Gastrocnemius medialis (tissue), 4 donors: ENCODE measurements around the gene ADGRL2. TPM values are rescaled to one million over a fixed set of nuclear protein-coding genes. Genes with fewer than 3 reads are reported as not detected.

Source experiments
- ATAC-seq, 2 donors: fragments of 150-250 bp; one replicate each; pipeline ENCODE4 v1.9.1; 2016
- DNase-seq, 2 donors: peaks; one replicate each; pipeline ENCODE4 v3.0.0-alpha.2; 2019
- H3K27ac ChIP-seq, 4 donors: fragments of 200-600 bp; sonication (generic); 1 replicate in 1 of 4; 2 replicates in 3 of 4; pipeline ENCODE4 v1.5.1; 2016 to 2018; ENCODE audit warnings: mild to moderate bottlenecking in 2 of 4, moderate library complexity in 1 of 4
- H3K27me3 ChIP-seq, 3 donors: fragments of 200-600 bp; sonication (generic) in 2 of 3; 1 replicate in 1 of 3; 2 replicates in 2 of 3; pipeline versions ENCODE4 v1.5.1 to v1.6.0; 2016 to 2019; ENCODE audit warnings: mild to moderate bottlenecking in 1 of 3, moderate library complexity in 1 of 3
- H3K36me3 ChIP-seq, 2 donors: fragments of 200-600 bp; sonication (generic) in 1 of 2; one replicate each; pipeline ENCODE4 v1.5.1; 2017 to 2018
- H3K4me1 ChIP-seq, 2 donors: fragments of 200-600 bp; sonication (generic) in 1 of 2; one replicate each; pipeline ENCODE4 v1.5.1; 2016 to 2017; ENCODE audit warnings: mild to moderate bottlenecking in 2 of 2
- H3K4me3 ChIP-seq, 4 donors: fragments of 200-600 bp; sonication (generic) in 3 of 4; 1 replicate in 1 of 4; 2 replicates in 3 of 4; pipeline ENCODE4 v1.5.1; 2016 to 2019; ENCODE audit warnings: mild to moderate bottlenecking in 2 of 4
- H3K9me3 ChIP-seq, 3 donors: fragments of 200-600 bp; sonication (generic) in 2 of 3; 1 replicate in 1 of 3; 2 replicates in 2 of 3; pipeline ENCODE4 v1.5.1; 2016 to 2019
- CTCF ChIP-seq, 5 experiments: fragments of 450-650 bp in 3 of 5; fragments of 200-600 bp in 2 of 5; sonication (generic) in 2 of 5; IDR thresholded peaks in 4 of 5; conservative IDR thresholded peaks in 1 of 5; 1 replicate in 4 of 5; 2 replicates in 1 of 5; pipeline ENCODE4 v1.5.1; 2016 to 2019; ENCODE audit warnings: antibody characterized with exemption in 5 of 5, mild to moderate bottlenecking in 3 of 5, moderate library complexity in 3 of 5
- POLR2A ChIP-seq, 2 donors: fragments of 450-650 bp; IDR thresholded peaks; one replicate each; pipeline ENCODE4 v1.6.1; 2017; ENCODE audit warnings: antibody characterized with exemption in 2 of 2, mild to moderate bottlenecking in 2 of 2, moderate library complexity in 2 of 2
- in situ Hi-C, 4 donors: fragments of 200-750 bp; cut with MboI; loops; one replicate each; pipeline versions ENCODE4 v1.15.0 to v1.8.0; 2017; ENCODE audit warnings: low sequenced_read_pairs in 4 of 4
- intact Hi-C: fragments of 100-400 bp; cut with DNase I; formaldehyde crosslinking; loops from one replicate; pipeline ENCODE4 v1.15.1; 2023; ENCODE audit warnings: low total_unique reads
- total RNA-seq, 4 donors: library from RNA; depleted of rRNA; stranded (reverse); fragments of >200 nt; gene quantifications; one replicate each; pipeline versions ENCODE4 v1.1.0 to v1.2.3, GENCODE V29; 2016

Gene ADGRL2
- total RNA-seq, result 1 to 10 TPM; 4.5 to 9.7 (median 6.8) TPM

GRCh38 chr1:81800695-81801650 lies at the start of gene ADGRL2:
Gene ADGRL2 (plus strand): TSS chr1:81800934. CDS start chr1:81836985, 36,051 bp downstream.
- Histone ChIP-seq H3K9me3 (no peaks in the 10 kb centered on the region), H3K36me3 (no peaks in the 10 kb centered on the region), H3K27me3 (peaks cover 19 to 43% (median 21%) of the 10 kb centered on the region in 3 donors), H3K27ac (peak within 1 kb of the TSS; percentile 73 to 85 (median 82)), H3K4me3 (peak within 1 kb of the TSS; percentile 54 to 82 (median 74)), H3K4me1 (peaks cover 0 to 18% of the 10 kb centered on the region in 2 donors)
- in situ Hi-C loops (no loop called here), intact Hi-C loops (no loop called here)
- TF ChIP-seq POLR2A (IDR thresholded peaks at IDR 0.05), result peak; percentile 40 to 48
- TF ChIP-seq CTCF (IDR thresholded peaks at IDR 0.05 in 4 of 5, conservative IDR thresholded peaks at IDR 0.05 in 1 of 5), result no peak
- ATAC-seq, result peak; percentile 79 to 81
- DNase-seq, result peak; percentile 54 to 64

- no peak for TF ChIP-seq POLR2A (IDR thresholded peaks at IDR 0.05)
- no peak for TF ChIP-seq CTCF (IDR thresholded peaks at IDR 0.05 in 4 of 5, conservative IDR thresholded peaks at IDR 0.05 in 1 of 5)
- Histone ChIP-seq H3K27me3 (no peaks in the 10 kb centered on the region), H3K9me3 (no peaks in the 10 kb centered on the region), H3K4me1 (no peaks in the 10 kb centered on the region), H3K4me3 (no peak overlapping the region), H3K36me3 (no peaks in the 10 kb centered on the region), H3K27ac (no peak overlapping the region)
- ATAC-seq (no peak), DNase-seq (no peak)
- in situ Hi-C loops (loop anchor here in 1 of 4 donors (25.0 kb wide), 1 partner anchor 341 kb away; no protein-coding TSS in a partner anchor), intact Hi-C loops (no loop called here)
Measured at GRCh38 chr1:81752840-81753239, 47.9 kb upstream of the ADGRL2 start.

GRCh38 chr1:81754424-81754823 lies 46.3 kb upstream of the ADGRL2 start:
- Histone ChIP-seq H3K9me3 (no peaks in the 10 kb centered on the region), H3K27ac (no peak overlapping the region), H3K27me3 (no peaks in the 10 kb centered on the region), H3K4me3 (no peak overlapping the region), H3K36me3 (no peaks in the 10 kb centered on the region), H3K4me1 (no peaks in the 10 kb centered on the region)
- ATAC-seq (no peak), DNase-seq (no peak)
- intact Hi-C loops, result no loop called here
- no peak for TF ChIP-seq POLR2A (IDR thresholded peaks at IDR 0.05)
- in situ Hi-C loops, result loop anchor here in 1 of 4 donors (25.0 kb wide), 1 partner anchor 342 kb away; no protein-coding TSS in a partner anchor

- ATAC-seq (no peak), DNase-seq (no peak)
- TF ChIP-seq POLR2A (IDR thresholded peaks at IDR 0.05) (no peak), CTCF (IDR thresholded peaks at IDR 0.05 in 4 of 5, conservative IDR thresholded peaks at IDR 0.05 in 1 of 5) (no peak)
- no peak overlapping the region for H3K27ac ChIP-seq
- no peaks in the 10 kb centered on the region for H3K36me3 ChIP-seq
- H3K27me3 ChIP-seq, result no peaks in the 10 kb centered on the region
- in situ Hi-C loops, result loop anchor here in 1 of 4 donors (25.0 kb wide), 1 partner anchor 345 kb away; no protein-coding TSS in a partner anchor
- H3K9me3 ChIP-seq, result no peaks in the 10 kb centered on the region
- intact Hi-C loops, result no loop called here
- H3K4me1 ChIP-seq, result no peaks in the 10 kb centered on the region
- no peak overlapping the region for H3K4me3 ChIP-seq
Measured at GRCh38 chr1:81756872-81757271, 43.9 kb upstream of the ADGRL2 start.

- Histone ChIP-seq H3K36me3 (no peaks in the 10 kb centered on the region), H3K27ac (no peak overlapping the region), H3K27me3 (no peaks in the 10 kb centered on the region), H3K4me3 (no peak overlapping the region), H3K9me3 (no peaks in the 10 kb centered on the region), H3K4me1 (no peaks in the 10 kb centered on the region)
- no peak for ATAC-seq
- DNase-seq, result no peak
- in situ Hi-C loops (loop anchor here in 1 of 4 donors (25.0 kb wide), 1 partner anchor 345 kb away; no protein-coding TSS in a partner anchor), intact Hi-C loops (no loop called here)
- no peak for TF ChIP-seq CTCF (IDR thresholded peaks at IDR 0.05 in 4 of 5, conservative IDR thresholded peaks at IDR 0.05 in 1 of 5)
- TF ChIP-seq POLR2A (IDR thresholded peaks at IDR 0.05), result no peak
Measured at GRCh38 chr1:81757398-81758020, 43.2 kb upstream of the ADGRL2 start.
